ENCODE measurements around the gene NUP98.
A peak's percentile ranks its signal among the peaks of the same experiment; 100 is the strongest.

Gene NUP98

GRCh38 chr11:3669742-3670183 is 127.6 kb downstream of the NUP98 start:
- H3K36me3 ChIP-seq (ENCODE audit: control insufficient read depth in 4 of 4, insufficient read depth in 4 of 4, low read length in 3 of 4): peaks cover 6 to 86% (median 67%) of the 10 kb centered on the region in 4 experiments
- DNase-seq: no peak
- CTCF ChIA-PET: no interaction called here
- POLR2A ChIA-PET: no interaction called here
- no peak overlapping the region for H3K4me3 ChIP-seq (ENCODE audit: control insufficient read depth in 1 of 7, extremely low read depth in 1 of 7, insufficient read depth in 4 of 7, low read depth in 2 of 7, low read length in 6 of 7)
- H3K9me3 ChIP-seq (ENCODE audit: control extremely low read depth in 1 of 5, control insufficient read depth in 4 of 5, insufficient read depth in 2 of 5, low read depth in 1 of 5, low read length in 4 of 5): no peaks in the 10 kb centered on the region
- H3K4me1 ChIP-seq (ENCODE audit: control extremely low read depth in 1 of 4, control insufficient read depth in 4 of 4, insufficient read depth in 4 of 4, low read length in 3 of 4): peaks cover 0 to 10% (median 3%) of the 10 kb centered on the region in 4 experiments
- WGBS (ENCODE audit: insufficient coverage): 95% methylated on average over 3 of the region's 5 CpGs
- H3K27ac ChIP-seq (ENCODE audit: insufficient read depth in 1 of 2, low read depth in 1 of 2, low read length in 2 of 2, poor library complexity in 1 of 2, severe bottlenecking in 2 of 2): no peak overlapping the region
- no peaks in the 10 kb centered on the region for H3K27me3 ChIP-seq (replicated peaks in 2 of 5; ENCODE audit: control insufficient read depth in 4 of 5, insufficient read depth in 5 of 5, low read length in 4 of 5)

- H3K9me3 ChIP-seq (ENCODE audit: control extremely low read depth in 1 of 5, control insufficient read depth in 4 of 5, insufficient read depth in 2 of 5, low read depth in 1 of 5, low read length in 4 of 5): no peaks in the 10 kb centered on the region
- POLR2A ChIA-PET: no interaction called here
- no peak overlapping the region for H3K27ac ChIP-seq (ENCODE audit: insufficient read depth in 1 of 2, low read depth in 1 of 2, low read length in 2 of 2, poor library complexity in 1 of 2, severe bottlenecking in 2 of 2)
- peaks cover 5 to 86% (median 65%) of the 10 kb centered on the region in 4 experiments for H3K36me3 ChIP-seq (ENCODE audit: control insufficient read depth in 4 of 4, insufficient read depth in 4 of 4, low read length in 3 of 4)
- CTCF ChIA-PET: interaction anchor here (1.2 kb wide), 1 partner anchor 193 kb away, joined by 3 read pairs; no protein-coding TSS in a partner anchor
- WGBS (ENCODE audit: insufficient coverage): 98% methylated on average over 6 of the region's 7 CpGs
- H3K4me3 ChIP-seq (ENCODE audit: control insufficient read depth in 1 of 7, extremely low read depth in 1 of 7, insufficient read depth in 4 of 7, low read depth in 2 of 7, low read length in 6 of 7): no peak overlapping the region
- H3K4me1 ChIP-seq (ENCODE audit: control extremely low read depth in 1 of 4, control insufficient read depth in 4 of 4, insufficient read depth in 4 of 4, low read length in 3 of 4): peaks cover 0 to 10% (median 3%) of the 10 kb centered on the region in 4 experiments
- H3K27me3 ChIP-seq (replicated peaks in 2 of 5; ENCODE audit: control insufficient read depth in 4 of 5, insufficient read depth in 5 of 5, low read length in 4 of 5): no peaks in the 10 kb centered on the region
- no peak for DNase-seq
Observed at GRCh38 chr11:3669128-3669527, 128.2 kb downstream of the NUP98 start.

- ChIA-PET POLR2A (no interaction called here), CTCF (interaction anchor here (0.9 kb wide), 1 partner anchor 12 kb away, joined by 3 read pairs; no protein-coding TSS in a partner anchor)
- peaks cover 0 to 10% (median 3%) of the 10 kb centered on the region in 4 experiments for H3K4me1 ChIP-seq (ENCODE audit: control extremely low read depth in 1 of 4, control insufficient read depth in 4 of 4, insufficient read depth in 4 of 4, low read length in 3 of 4)
- 96% methylated on average over 87 of the region's 89 CpGs for WGBS (ENCODE audit: insufficient coverage)
- no peak overlapping the region for H3K27ac ChIP-seq (ENCODE audit: insufficient read depth in 1 of 2, low read depth in 1 of 2, low read length in 2 of 2, poor library complexity in 1 of 2, severe bottlenecking in 2 of 2)
- no peak for DNase-seq
- no peaks in the 10 kb centered on the region for H3K9me3 ChIP-seq (ENCODE audit: control extremely low read depth in 1 of 5, control insufficient read depth in 4 of 5, insufficient read depth in 2 of 5, low read depth in 1 of 5, low read length in 4 of 5)
- no peak overlapping the region for H3K4me3 ChIP-seq (ENCODE audit: control insufficient read depth in 1 of 7, extremely low read depth in 1 of 7, insufficient read depth in 4 of 7, low read depth in 2 of 7, low read length in 6 of 7)
- H3K27me3 ChIP-seq (replicated peaks in 2 of 5; ENCODE audit: control insufficient read depth in 4 of 5, insufficient read depth in 5 of 5, low read length in 4 of 5): no peaks in the 10 kb centered on the region
- H3K36me3 ChIP-seq (ENCODE audit: control insufficient read depth in 4 of 4, insufficient read depth in 4 of 4, low read length in 3 of 4): peaks cover 5 to 72% (median 52%) of the 10 kb centered on the region in 4 experiments
Observed at GRCh38 chr11:3667149-3668035, 130.0 kb downstream of the NUP98 start.

- Histone ChIP-seq H3K27ac (ENCODE audit: insufficient read depth in 1 of 2, low read depth in 1 of 2, low read length in 2 of 2, poor library complexity in 1 of 2, severe bottlenecking in 2 of 2) (no peak overlapping the region), H3K36me3 (ENCODE audit: control insufficient read depth in 4 of 4, insufficient read depth in 4 of 4, low read length in 3 of 4) (peaks cover 5 to 60% (median 43%) of the 10 kb centered on the region in 4 experiments), H3K27me3 (replicated peaks in 2 of 5; ENCODE audit: control insufficient read depth in 4 of 5, insufficient read depth in 5 of 5, low read length in 4 of 5) (no peaks in the 10 kb centered on the region), H3K4me1 (ENCODE audit: control extremely low read depth in 1 of 4, control insufficient read depth in 4 of 4, insufficient read depth in 4 of 4, low read length in 3 of 4) (peaks cover 0 to 10% (median 3%) of the 10 kb centered on the region in 4 experiments), H3K9me3 (ENCODE audit: control extremely low read depth in 1 of 5, control insufficient read depth in 4 of 5, insufficient read depth in 2 of 5, low read depth in 1 of 5, low read length in 4 of 5) (no peaks in the 10 kb centered on the region), H3K4me3 (ENCODE audit: control insufficient read depth in 1 of 7, extremely low read depth in 1 of 7, insufficient read depth in 4 of 7, low read depth in 2 of 7, low read length in 6 of 7) (no peak overlapping the region)
- WGBS (ENCODE audit: insufficient coverage): 84% methylated on average over 12 of the region's 17 CpGs
- no peak for DNase-seq
- ChIA-PET POLR2A (no interaction called here), CTCF (no interaction called here)
Observed at GRCh38 chr11:3666023-3666530, 131.3 kb downstream of the NUP98 start.

GRCh38 chr11:3665336-3666022 is 131.9 kb downstream of the NUP98 start:
- Histone ChIP-seq H3K9me3 (ENCODE audit: control extremely low read depth in 1 of 5, control insufficient read depth in 4 of 5, insufficient read depth in 2 of 5, low read depth in 1 of 5, low read length in 4 of 5) (no peaks in the 10 kb centered on the region), H3K27ac (ENCODE audit: insufficient read depth in 1 of 2, low read depth in 1 of 2, low read length in 2 of 2, poor library complexity in 1 of 2, severe bottlenecking in 2 of 2) (no peak overlapping the region), H3K27me3 (replicated peaks in 2 of 5; ENCODE audit: control insufficient read depth in 4 of 5, insufficient read depth in 5 of 5, low read length in 4 of 5) (no peaks in the 10 kb centered on the region), H3K36me3 (ENCODE audit: control insufficient read depth in 4 of 4, insufficient read depth in 4 of 4, low read length in 3 of 4) (peaks cover 5 to 54% (median 39%) of the 10 kb centered on the region in 4 experiments), H3K4me3 (ENCODE audit: control insufficient read depth in 1 of 7, extremely low read depth in 1 of 7, insufficient read depth in 4 of 7, low read depth in 2 of 7, low read length in 6 of 7) (no peak overlapping the region), H3K4me1 (ENCODE audit: control extremely low read depth in 1 of 4, control insufficient read depth in 4 of 4, insufficient read depth in 4 of 4, low read length in 3 of 4) (peaks cover 0 to 10% (median 3%) of the 10 kb centered on the region in 4 experiments)
- POLR2A ChIA-PET: no interaction called here
- CTCF ChIA-PET: no interaction called here
- DNase-seq: peak; percentile 11 to 43 (median 32)
- 85% methylated on average over 6 of the region's 6 CpGs for WGBS (ENCODE audit: insufficient coverage)

- ChIA-PET POLR2A (no interaction called here), CTCF (interaction anchor here (1.3 kb wide), 1 partner anchor 17 kb away, joined by 3 read pairs; no protein-coding TSS in a partner anchor)
- Histone ChIP-seq H3K9me3 (ENCODE audit: control extremely low read depth in 1 of 5, control insufficient read depth in 4 of 5, insufficient read depth in 2 of 5, low read depth in 1 of 5, low read length in 4 of 5) (no peaks in the 10 kb centered on the region), H3K27ac (ENCODE audit: insufficient read depth in 1 of 2, low read depth in 1 of 2, low read length in 2 of 2, poor library complexity in 1 of 2, severe bottlenecking in 2 of 2) (no peak overlapping the region), H3K36me3 (ENCODE audit: control insufficient read depth in 4 of 4, insufficient read depth in 4 of 4, low read length in 3 of 4) (peaks cover 3 to 42% (median 32%) of the 10 kb centered on the region in 4 experiments), H3K4me3 (ENCODE audit: control insufficient read depth in 1 of 7, extremely low read depth in 1 of 7, insufficient read depth in 4 of 7, low read depth in 2 of 7, low read length in 6 of 7) (no peak overlapping the region), H3K4me1 (ENCODE audit: control extremely low read depth in 1 of 4, control insufficient read depth in 4 of 4, insufficient read depth in 4 of 4, low read length in 3 of 4) (peaks cover 0 to 10% (median 3%) of the 10 kb centered on the region in 4 experiments), H3K27me3 (replicated peaks in 2 of 5; ENCODE audit: control insufficient read depth in 4 of 5, insufficient read depth in 5 of 5, low read length in 4 of 5) (no peaks in the 10 kb centered on the region)
- WGBS (ENCODE audit: insufficient coverage): 97% methylated on average over 7 of the region's 10 CpGs
- DNase-seq: no peak
Observed at GRCh38 chr11:3664032-3664630, 133.2 kb downstream of the NUP98 start.
